ENCODE data around the gene ZW10. TPM values are rescaled to one million over a fixed set of nuclear protein-coding genes. Genes with fewer than 3 reads are reported as not detected.

ZW10 gene
- total RNA-seq, 1 donor from 2014 or later = 24.4 TPM

GRCh38 chr11:113685654-113686359, 87.7 kb downstream of the ZW10 start:
- Mint-ChIP-seq H3K27me3 (ENCODE audit: low read depth) (peaks cover 2% of the 10 kb centered on the region), H3K4me1 (ENCODE audit: low read depth) (peaks cover 21% of the 10 kb centered on the region), H3K4me3 (ENCODE audit: low read depth) (no peak overlapping the region), H3K9me3 (no peaks in the 10 kb centered on the region), H3K27ac (peak overlapping the region; percentile 20), H3K36me3 (ENCODE audit: low read depth) (no peaks in the 10 kb centered on the region)
- no peak for DNase-seq (ENCODE audit: low spot score)
- intact Hi-C loops (cut with micrococcal nuclease) = no loop called here

DNA sequence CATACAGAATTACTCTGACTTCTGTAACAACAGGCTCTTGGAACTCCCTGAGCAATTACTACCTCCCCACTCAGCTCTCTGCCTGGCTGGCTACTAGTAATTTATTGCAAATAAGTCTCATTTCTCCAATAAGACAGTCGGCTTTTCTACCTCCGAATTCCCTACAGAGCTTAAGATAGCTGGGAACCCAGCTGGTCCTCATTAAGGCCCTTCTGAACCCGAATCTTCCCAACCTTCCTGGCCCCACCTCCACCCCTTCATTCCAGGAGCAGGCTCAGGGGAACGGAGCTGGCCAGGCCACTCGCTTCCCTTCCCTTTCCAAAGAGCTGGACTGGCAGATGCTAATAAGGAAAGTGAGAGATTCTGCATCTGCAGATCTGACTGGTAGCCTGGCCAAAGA, 89.0 kb downstream of the ZW10 start:
- no peak for DNase-seq (ENCODE audit: low spot score)
- Mint-ChIP-seq H3K36me3 (ENCODE audit: low read depth) (no peaks in the 10 kb centered on the region), H3K4me1 (ENCODE audit: low read depth) (peaks cover 15% of the 10 kb centered on the region), H3K9me3 (no peaks in the 10 kb centered on the region), H3K27ac (no peak overlapping the region), H3K4me3 (ENCODE audit: low read depth) (no peak overlapping the region), H3K27me3 (ENCODE audit: low read depth) (peaks cover 2% of the 10 kb centered on the region)
- intact Hi-C loops (cut with micrococcal nuclease) = no loop called here

GRCh38 chr11:113683481-113684046, 89.9 kb downstream of the ZW10 start:
- DNase-seq (ENCODE audit: low spot score) = no peak
- no peaks in the 10 kb centered on the region for H3K36me3 Mint-ChIP-seq (ENCODE audit: low read depth)
- no peaks in the 10 kb centered on the region for H3K9me3 Mint-ChIP-seq
- peaks cover 2% of the 10 kb centered on the region for H3K27me3 Mint-ChIP-seq (ENCODE audit: low read depth)
- no peak overlapping the region for H3K27ac Mint-ChIP-seq
- peaks cover 15% of the 10 kb centered on the region for H3K4me1 Mint-ChIP-seq (ENCODE audit: low read depth)
- intact Hi-C loops (cut with micrococcal nuclease) = no loop called here
- H3K4me3 Mint-ChIP-seq (ENCODE audit: low read depth) = no peak overlapping the region

Other genes starting within 250 kb of the ZW10 start
- gene TMPRSS5, start 67.4 kb downstream of the ZW10 start, total RNA-seq = 0.48 and 1.0 TPM in 2 replicates
- not detected in 2 replicates for gene CLDN25, start 6.1 kb upstream of the ZW10 start, total RNA-seq
- 34.8 and 38.4 TPM in 2 replicates for gene USP28, start 101.9 kb upstream of the ZW10 start, total RNA-seq
- gene HTR3B, start 131.1 kb upstream of the ZW10 start, total RNA-seq = not detected in 2 replicates
- not detected in 2 replicates for gene HTR3A, start 201.4 kb upstream of the ZW10 start, total RNA-seq

Measured in activated T-helper 2 cell treated with anti-CD3 and anti-CD28 coated beads, Interferon-gamma antibody, Interleukin-2, Interleukin-4, amounts not matched to agents 10 μg/mL and 5 μg/mL and 100 μg/mL, durations not matched to agents 14 hours and 24 hours and 36 hours (primary cell).